ENCODE measurements around the gene SUPT20HL2.

DNA sequence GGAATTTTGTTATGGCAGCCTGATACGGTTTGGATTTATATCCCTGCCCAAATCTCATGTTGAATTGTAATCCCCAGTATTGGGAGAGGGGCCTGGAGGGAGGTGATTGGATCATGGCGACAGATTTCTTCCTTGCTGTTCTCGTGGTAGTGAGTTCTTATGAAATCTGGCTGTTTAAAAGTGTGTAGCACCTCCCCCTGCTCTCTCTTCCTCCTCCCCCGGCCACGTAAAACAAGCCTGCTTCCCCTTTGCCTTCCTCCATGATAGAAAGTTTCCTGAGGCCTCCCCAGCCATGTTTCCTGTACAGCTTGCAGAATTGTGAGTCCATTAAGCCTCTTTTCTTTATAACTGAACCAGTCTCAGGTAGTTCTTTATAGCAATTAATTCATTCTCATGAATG lies 37.9 kb downstream of the SUPT20HL2 start:
- TF ChIP-seq, protein P1, sequence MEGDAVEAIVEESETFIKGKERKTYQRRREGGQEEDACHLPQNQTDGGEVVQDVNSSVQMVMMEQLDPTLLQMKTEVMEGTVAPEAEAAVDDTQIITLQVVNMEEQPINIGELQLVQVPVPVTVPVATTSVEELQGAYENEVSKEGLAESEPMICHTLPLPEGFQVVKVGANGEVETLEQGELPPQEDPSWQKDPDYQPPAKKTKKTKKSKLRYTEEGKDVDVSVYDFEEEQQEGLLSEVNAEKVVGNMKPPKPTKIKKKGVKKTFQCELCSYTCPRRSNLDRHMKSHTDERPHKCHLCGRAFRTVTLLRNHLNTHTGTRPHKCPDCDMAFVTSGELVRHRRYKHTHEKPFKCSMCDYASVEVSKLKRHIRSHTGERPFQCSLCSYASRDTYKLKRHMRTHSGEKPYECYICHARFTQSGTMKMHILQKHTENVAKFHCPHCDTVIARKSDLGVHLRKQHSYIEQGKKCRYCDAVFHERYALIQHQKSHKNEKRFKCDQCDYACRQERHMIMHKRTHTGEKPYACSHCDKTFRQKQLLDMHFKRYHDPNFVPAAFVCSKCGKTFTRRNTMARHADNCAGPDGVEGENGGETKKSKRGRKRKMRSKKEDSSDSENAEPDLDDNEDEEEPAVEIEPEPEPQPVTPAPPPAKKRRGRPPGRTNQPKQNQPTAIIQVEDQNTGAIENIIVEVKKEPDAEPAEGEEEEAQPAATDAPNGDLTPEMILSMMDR (IDR thresholded peaks at IDR 0.05; ENCODE audit: low read depth, low read length), result no peak
- no peak for TF ChIP-seq EZH2phosphoT487 (IDR thresholded peaks at IDR 0.05; ENCODE audit: low read depth)

All from OCI-LY3 (cell line).